ENCODE results near the gene PSMA5. TPM values are rescaled to one million over a fixed set of nuclear protein-coding genes. Genes with fewer than 3 reads are reported as not detected.

The PSMA5 gene
- total RNA-seq, 2 donors from 2014 or later = 117 to 122 TPM

DNA sequence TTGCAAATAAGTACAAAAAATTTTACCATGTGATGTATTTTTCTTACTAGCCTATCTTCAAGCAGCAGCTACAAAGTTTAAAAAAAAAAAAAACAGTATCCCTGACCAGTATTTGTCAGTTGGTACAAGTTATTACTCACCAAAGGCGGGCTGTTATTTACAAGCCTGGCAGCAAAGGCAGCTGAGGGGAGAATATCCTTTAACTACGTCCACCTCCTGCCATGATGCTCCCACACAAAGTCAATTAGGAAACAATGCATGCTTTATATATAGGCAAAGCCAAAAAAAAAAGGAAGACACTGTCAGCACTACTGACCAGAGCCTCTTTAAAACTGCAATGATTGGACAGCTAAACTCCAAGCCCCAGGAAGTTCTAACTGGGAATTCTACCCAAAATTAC is 13.7 kb downstream of the PSMA5 start:
- DNase-seq = no peak
- no peaks in the 10 kb centered on the region for H3K4me1 ChIP-seq (ENCODE audit: control insufficient read depth, insufficient read depth, low read length)
- Mint-ChIP-seq H3K27me3 (ENCODE audit: insufficient read depth) (no peaks in the 10 kb centered on the region), H3K4me3 (no peak overlapping the region), H3K36me3 (ENCODE audit: low read depth) (peaks cover 74% of the 10 kb centered on the region), H3K4me1 (no peaks in the 10 kb centered on the region), H3K9me3 (no peaks in the 10 kb centered on the region), H3K27ac (no peak overlapping the region)
- no peak overlapping the region for H3K9ac ChIP-seq (ENCODE audit: extremely low read depth, low read length, poor library complexity, severe bottlenecking)
- no peak for TF ChIP-seq CTCF (conservative IDR thresholded peaks at IDR 0.05)
- no peak overlapping the region for H3K4me3 ChIP-seq (ENCODE audit: low read length)
- no peak overlapping the region for H3K27ac ChIP-seq (ENCODE audit: low read depth, low read length)
- H3K9me3 ChIP-seq (ENCODE audit: control insufficient read depth, low read length) = no peaks in the 10 kb centered on the region
- H3K36me3 ChIP-seq (ENCODE audit: control insufficient read depth, insufficient read depth, low read length) = peaks cover 100% of the 10 kb centered on the region
- WGBS, 2 experiments (ENCODE audit: insufficient coverage in 1 of 2, insufficient read length in 1 of 2) = 98 to 100% methylated on average over 1 to 2 of the region's 2 CpGs
- H3K27me3 ChIP-seq (ENCODE audit: control insufficient read depth, insufficient read depth, low read length, poor library complexity, severe bottlenecking) = no peaks in the 10 kb centered on the region

- H3K27me3 Mint-ChIP-seq (ENCODE audit: insufficient read depth) = no peaks in the 10 kb centered on the region
- no peak for TF ChIP-seq CTCF (conservative IDR thresholded peaks at IDR 0.05)
- H3K9me3 ChIP-seq (ENCODE audit: control insufficient read depth, low read length) = no peaks in the 10 kb centered on the region
Measured at GRCh38 chr1:109404838-109405237, 21.4 kb downstream of the PSMA5 start.

GRCh38 chr1:109402025-109402424 is 24.2 kb downstream of the PSMA5 start:
- no peaks in the 10 kb centered on the region for H3K9me3 ChIP-seq (ENCODE audit: control insufficient read depth, low read length)
- no peaks in the 10 kb centered on the region for H3K9me3 Mint-ChIP-seq
- no peak overlapping the region for H3K4me3 ChIP-seq (ENCODE audit: low read length)
- peaks cover 4% of the 10 kb centered on the region for H3K4me1 ChIP-seq (ENCODE audit: control insufficient read depth, insufficient read depth, low read length)
- H3K27me3 ChIP-seq (ENCODE audit: control insufficient read depth, insufficient read depth, low read length, poor library complexity, severe bottlenecking) = no peaks in the 10 kb centered on the region
- TF ChIP-seq CTCF (conservative IDR thresholded peaks at IDR 0.05) = no peak
- H3K27ac ChIP-seq (ENCODE audit: low read depth, low read length) = no peak overlapping the region
- H3K9ac ChIP-seq (ENCODE audit: extremely low read depth, low read length, poor library complexity, severe bottlenecking) = no peak overlapping the region
- H3K27me3 Mint-ChIP-seq (ENCODE audit: insufficient read depth) = no peaks in the 10 kb centered on the region
- H3K4me1 Mint-ChIP-seq = peaks cover 10% of the 10 kb centered on the region
- H3K4me3 Mint-ChIP-seq = no peak overlapping the region
- no peak for DNase-seq
- H3K27ac Mint-ChIP-seq = no peak overlapping the region
- H3K36me3 ChIP-seq (ENCODE audit: control insufficient read depth, insufficient read depth, low read length) = peaks cover 63% of the 10 kb centered on the region
- H3K36me3 Mint-ChIP-seq (ENCODE audit: low read depth) = peaks cover 33% of the 10 kb centered on the region

More at GRCh38 chr1:109404838-109405237, 21.4 kb downstream of the PSMA5 start:
- H3K27ac Mint-ChIP-seq = no peak overlapping the region
- Histone ChIP-seq H3K4me3 (ENCODE audit: low read length) (no peak overlapping the region), H3K27me3 (ENCODE audit: control insufficient read depth, insufficient read depth, low read length, poor library complexity, severe bottlenecking) (no peaks in the 10 kb centered on the region), H3K36me3 (ENCODE audit: control insufficient read depth, insufficient read depth, low read length) (peaks cover 83% of the 10 kb centered on the region), H3K9ac (ENCODE audit: extremely low read depth, low read length, poor library complexity, severe bottlenecking) (no peak overlapping the region), H3K27ac (ENCODE audit: low read depth, low read length) (no peak overlapping the region), H3K4me1 (ENCODE audit: control insufficient read depth, insufficient read depth, low read length) (no peaks in the 10 kb centered on the region)
- no peaks in the 10 kb centered on the region for H3K9me3 Mint-ChIP-seq
- WGBS, 2 experiments (ENCODE audit: insufficient coverage in 1 of 2, insufficient read length in 1 of 2) = 91 to 100% methylated on average over 1 to 4 of the region's 4 CpGs
- no peak for DNase-seq
- no peaks in the 10 kb centered on the region for H3K4me1 Mint-ChIP-seq
- no peak overlapping the region for H3K4me3 Mint-ChIP-seq
- peaks cover 56% of the 10 kb centered on the region for H3K36me3 Mint-ChIP-seq (ENCODE audit: low read depth)

Measured in endodermal cell (in vitro differentiated cells).